Liver (tissue), 3 donors: ENCODE measurements around the gene GNG7.

Experiments used
- FOXA1 ChIP-seq: IDR thresholded peaks from 2 replicates; pipeline ENCODE4 v1.6.1; 2016; ENCODE audit warnings: antibody characterized with exemption
- GABPA ChIP-seq, 2 donors: IDR thresholded peaks in 1 of 2; conservative IDR thresholded peaks in 1 of 2; 2 replicates each; pipeline ENCODE4 v1.6.1; 2016; ENCODE audit warnings: antibody characterized with exemption in 2 of 2, mild to moderate bottlenecking in 1 of 2, moderate library complexity in 1 of 2
- NR2F2 ChIP-seq: IDR thresholded peaks from 2 replicates; pipeline ENCODE4 v1.6.1; 2016; ENCODE audit warnings: antibody characterized with exemption
- RAD21 ChIP-seq, 2 donors: IDR thresholded peaks; 2 replicates each; pipeline ENCODE4 v1.6.1; 2016; ENCODE audit warnings: antibody characterized with exemption in 2 of 2, mild to moderate bottlenecking in 2 of 2
- RXRA ChIP-seq, 2 donors: IDR thresholded peaks; 2 replicates each; pipeline ENCODE4 v1.6.1; 2017 to 2018; ENCODE audit warnings: antibody characterized with exemption in 2 of 2, mild to moderate bottlenecking in 1 of 2
- SP1 ChIP-seq: IDR thresholded peaks from 2 replicates; pipeline ENCODE4 v1.6.1; 2018; ENCODE audit warnings: antibody characterized with exemption, mild to moderate bottlenecking
- TAF1 ChIP-seq: conservative IDR thresholded peaks from 2 replicates; pipeline ENCODE4 v1.6.1; 2016; ENCODE audit warnings: antibody characterized with exemption, mild to moderate bottlenecking
- YY1 ChIP-seq: IDR thresholded peaks from 2 replicates; pipeline ENCODE4 v1.6.1; 2016; ENCODE audit warnings: antibody characterized with exemption, mild to moderate bottlenecking
- TF ChIP-seq, protein P1 (sequence below): fragments of 150-350 bp; IDR thresholded peaks from 2 replicates; pipeline ENCODE4 v1.5.1; 2017; ENCODE audit warnings: improper control_type of control experiment, low read depth, low read length; ENCODE audit not compliant: missing input control
- TF ChIP-seq, protein P2 (sequence below): IDR thresholded peaks from 2 replicates; pipeline ENCODE4 v1.6.1; 2016; ENCODE audit warnings: antibody characterized with exemption
- TF ChIP-seq, protein P3 (sequence below): IDR thresholded peaks from 2 replicates; pipeline ENCODE4 v1.6.1; 2016; ENCODE audit warnings: antibody characterized with exemption, mild to moderate bottlenecking
- TF ChIP-seq, protein P4 (sequence below): IDR thresholded peaks from 2 replicates; pipeline ENCODE4 v1.6.1; 2016; ENCODE audit warnings: antibody characterized with exemption
- TF ChIP-seq, protein P5 (sequence below): IDR thresholded peaks from 2 replicates; pipeline ENCODE4 v1.6.1; 2016; ENCODE audit warnings: antibody characterized with exemption
- donor health status: healthy.
- donor health status: healthy.

DNA sequence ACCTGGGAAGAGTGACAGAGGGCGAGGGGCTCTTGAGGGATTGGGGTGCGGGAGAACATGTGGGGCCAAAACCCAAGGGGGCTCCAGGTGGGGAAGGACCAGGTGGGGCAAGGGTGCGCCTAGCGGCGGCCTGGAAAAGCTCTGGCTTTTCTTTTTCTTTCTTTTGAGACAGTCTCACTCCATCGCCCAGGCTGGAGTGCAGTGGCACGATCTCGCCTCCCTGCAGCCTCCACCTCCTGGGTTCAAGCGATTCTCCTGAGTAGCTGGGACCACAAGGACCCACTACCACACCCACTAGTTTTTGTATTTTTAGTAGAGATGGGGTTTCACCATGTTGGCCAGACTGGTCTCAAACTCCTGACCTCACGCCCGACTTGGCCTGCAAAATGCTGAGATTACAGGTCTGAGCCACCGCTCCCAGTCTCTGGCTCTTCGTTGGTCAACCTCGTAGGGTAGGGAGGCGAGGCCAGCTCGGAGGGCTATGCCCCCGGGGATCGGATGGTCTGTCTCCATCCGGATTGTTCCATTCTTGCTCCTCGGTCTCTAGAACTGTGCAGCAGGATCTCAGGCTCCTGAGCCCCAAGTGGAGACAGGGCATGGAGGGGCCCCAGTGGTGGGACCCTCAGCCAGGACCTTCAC, 222.8 kb downstream of the GNG7 start:
- no peak for TF ChIP-seq RAD21 (IDR thresholded peaks at IDR 0.05)
- TF ChIP-seq, protein P1, sequence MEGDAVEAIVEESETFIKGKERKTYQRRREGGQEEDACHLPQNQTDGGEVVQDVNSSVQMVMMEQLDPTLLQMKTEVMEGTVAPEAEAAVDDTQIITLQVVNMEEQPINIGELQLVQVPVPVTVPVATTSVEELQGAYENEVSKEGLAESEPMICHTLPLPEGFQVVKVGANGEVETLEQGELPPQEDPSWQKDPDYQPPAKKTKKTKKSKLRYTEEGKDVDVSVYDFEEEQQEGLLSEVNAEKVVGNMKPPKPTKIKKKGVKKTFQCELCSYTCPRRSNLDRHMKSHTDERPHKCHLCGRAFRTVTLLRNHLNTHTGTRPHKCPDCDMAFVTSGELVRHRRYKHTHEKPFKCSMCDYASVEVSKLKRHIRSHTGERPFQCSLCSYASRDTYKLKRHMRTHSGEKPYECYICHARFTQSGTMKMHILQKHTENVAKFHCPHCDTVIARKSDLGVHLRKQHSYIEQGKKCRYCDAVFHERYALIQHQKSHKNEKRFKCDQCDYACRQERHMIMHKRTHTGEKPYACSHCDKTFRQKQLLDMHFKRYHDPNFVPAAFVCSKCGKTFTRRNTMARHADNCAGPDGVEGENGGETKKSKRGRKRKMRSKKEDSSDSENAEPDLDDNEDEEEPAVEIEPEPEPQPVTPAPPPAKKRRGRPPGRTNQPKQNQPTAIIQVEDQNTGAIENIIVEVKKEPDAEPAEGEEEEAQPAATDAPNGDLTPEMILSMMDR: no peak
- TF ChIP-seq YY1: no peak
- TF ChIP-seq TAF1: no peak
- TF ChIP-seq RXRA (IDR thresholded peaks at IDR 0.05): no peak
- TF ChIP-seq, protein P2, sequence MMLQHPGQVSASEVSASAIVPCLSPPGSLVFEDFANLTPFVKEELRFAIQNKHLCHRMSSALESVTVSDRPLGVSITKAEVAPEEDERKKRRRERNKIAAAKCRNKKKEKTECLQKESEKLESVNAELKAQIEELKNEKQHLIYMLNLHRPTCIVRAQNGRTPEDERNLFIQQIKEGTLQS: no peak
- TF ChIP-seq, protein P3, sequence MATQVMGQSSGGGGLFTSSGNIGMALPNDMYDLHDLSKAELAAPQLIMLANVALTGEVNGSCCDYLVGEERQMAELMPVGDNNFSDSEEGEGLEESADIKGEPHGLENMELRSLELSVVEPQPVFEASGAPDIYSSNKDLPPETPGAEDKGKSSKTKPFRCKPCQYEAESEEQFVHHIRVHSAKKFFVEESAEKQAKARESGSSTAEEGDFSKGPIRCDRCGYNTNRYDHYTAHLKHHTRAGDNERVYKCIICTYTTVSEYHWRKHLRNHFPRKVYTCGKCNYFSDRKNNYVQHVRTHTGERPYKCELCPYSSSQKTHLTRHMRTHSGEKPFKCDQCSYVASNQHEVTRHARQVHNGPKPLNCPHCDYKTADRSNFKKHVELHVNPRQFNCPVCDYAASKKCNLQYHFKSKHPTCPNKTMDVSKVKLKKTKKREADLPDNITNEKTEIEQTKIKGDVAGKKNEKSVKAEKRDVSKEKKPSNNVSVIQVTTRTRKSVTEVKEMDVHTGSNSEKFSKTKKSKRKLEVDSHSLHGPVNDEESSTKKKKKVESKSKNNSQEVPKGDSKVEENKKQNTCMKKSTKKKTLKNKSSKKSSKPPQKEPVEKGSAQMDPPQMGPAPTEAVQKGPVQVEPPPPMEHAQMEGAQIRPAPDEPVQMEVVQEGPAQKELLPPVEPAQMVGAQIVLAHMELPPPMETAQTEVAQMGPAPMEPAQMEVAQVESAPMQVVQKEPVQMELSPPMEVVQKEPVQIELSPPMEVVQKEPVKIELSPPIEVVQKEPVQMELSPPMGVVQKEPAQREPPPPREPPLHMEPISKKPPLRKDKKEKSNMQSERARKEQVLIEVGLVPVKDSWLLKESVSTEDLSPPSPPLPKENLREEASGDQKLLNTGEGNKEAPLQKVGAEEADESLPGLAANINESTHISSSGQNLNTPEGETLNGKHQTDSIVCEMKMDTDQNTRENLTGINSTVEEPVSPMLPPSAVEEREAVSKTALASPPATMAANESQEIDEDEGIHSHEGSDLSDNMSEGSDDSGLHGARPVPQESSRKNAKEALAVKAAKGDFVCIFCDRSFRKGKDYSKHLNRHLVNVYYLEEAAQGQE: no peak
- no peak for TF ChIP-seq FOXA1
- TF ChIP-seq, protein P4, sequence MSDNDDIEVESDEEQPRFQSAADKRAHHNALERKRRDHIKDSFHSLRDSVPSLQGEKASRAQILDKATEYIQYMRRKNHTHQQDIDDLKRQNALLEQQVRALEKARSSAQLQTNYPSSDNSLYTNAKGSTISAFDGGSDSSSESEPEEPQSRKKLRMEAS: no peak
- TF ChIP-seq NR2F2: no peak
- TF ChIP-seq GABPA (IDR thresholded peaks at IDR 0.05 in 1 of 2, conservative IDR thresholded peaks at IDR 0.05 in 1 of 2): no peak
- TF ChIP-seq, protein P5, sequence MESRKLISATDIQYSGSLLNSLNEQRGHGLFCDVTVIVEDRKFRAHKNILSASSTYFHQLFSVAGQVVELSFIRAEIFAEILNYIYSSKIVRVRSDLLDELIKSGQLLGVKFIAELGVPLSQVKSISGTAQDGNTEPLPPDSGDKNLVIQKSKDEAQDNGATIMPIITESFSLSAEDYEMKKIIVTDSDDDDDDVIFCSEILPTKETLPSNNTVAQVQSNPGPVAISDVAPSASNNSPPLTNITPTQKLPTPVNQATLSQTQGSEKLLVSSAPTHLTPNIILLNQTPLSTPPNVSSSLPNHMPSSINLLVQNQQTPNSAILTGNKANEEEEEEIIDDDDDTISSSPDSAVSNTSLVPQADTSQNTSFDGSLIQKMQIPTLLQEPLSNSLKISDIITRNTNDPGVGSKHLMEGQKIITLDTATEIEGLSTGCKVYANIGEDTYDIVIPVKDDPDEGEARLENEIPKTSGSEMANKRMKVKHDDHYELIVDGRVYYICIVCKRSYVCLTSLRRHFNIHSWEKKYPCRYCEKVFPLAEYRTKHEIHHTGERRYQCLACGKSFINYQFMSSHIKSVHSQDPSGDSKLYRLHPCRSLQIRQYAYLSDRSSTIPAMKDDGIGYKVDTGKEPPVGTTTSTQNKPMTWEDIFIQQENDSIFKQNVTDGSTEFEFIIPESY: no peak
- TF ChIP-seq SP1: no peak
